GM12874 (cell line): ENCODE measurements around the gene TLE4.

Experiments
- CTCF ChIP-seq: IDR thresholded peaks from 2 replicates; pipeline ENCODE4 v1.5.1; 2011; ENCODE audit warnings: low read depth, mild to moderate bottlenecking, control low read depth, low read length, moderate library complexity; ENCODE audit not compliant: insufficient read depth

The TLE4 gene

DNA sequence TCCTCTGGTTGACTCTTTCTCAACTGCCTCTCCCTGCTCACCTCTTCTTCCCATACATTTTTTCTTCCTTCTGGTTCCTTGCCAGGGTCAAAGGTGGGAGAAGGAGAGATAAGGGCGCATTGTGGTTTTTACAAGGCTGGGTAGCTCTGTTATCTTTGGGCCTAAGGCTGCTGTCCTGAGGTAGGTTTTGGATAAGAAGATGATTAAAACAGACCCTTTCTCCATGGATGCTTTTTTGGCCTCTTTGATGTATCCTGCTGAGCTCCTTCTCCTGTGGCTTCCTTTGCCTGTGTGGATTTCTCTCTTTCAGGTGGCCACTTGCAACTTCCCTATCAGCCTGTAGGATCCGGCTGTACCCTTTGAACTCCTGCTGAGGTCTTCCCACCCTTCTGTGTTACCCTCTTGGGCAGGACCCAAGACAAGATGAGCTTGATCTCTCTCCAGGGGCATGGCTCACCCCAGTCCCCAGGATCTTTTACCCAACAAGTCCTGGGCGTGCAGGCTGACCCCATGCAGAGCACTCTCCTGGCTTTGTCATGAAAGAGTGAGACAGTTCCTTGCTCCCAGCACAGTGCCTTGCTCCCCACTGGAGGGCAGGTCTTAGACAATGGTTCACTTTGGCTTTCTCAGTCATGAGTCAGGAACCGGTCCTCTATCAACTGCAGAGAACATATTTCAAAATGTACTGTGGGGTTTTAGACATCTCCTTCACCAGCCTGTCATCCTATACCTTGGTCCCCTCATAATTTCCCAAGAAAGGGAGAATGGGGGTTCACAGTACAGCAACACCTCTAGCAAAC is 197.9 kb downstream of the TLE4 start:
- no peak for TF ChIP-seq CTCF

DNA sequence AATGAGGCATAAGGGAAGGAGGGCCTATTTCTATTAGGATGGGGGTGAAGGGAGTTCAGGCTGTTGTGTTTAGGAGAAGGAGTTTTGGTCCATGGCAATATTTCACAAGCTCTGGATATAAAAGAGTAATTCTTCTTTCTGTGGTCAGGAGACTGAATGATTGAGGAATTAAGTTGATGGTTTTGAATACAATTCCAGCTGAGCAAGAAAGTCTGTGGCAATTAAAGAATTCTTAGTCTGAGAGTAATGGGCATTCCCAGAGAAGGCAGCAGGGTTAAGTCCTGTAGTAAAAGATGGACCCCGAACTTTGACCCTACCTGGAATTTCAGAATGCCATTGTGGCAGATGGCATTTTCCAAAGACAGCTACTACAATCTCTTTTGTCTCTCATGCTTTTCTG is 202.6 kb downstream of the TLE4 start:
- no peak for TF ChIP-seq CTCF
